Effector memory CD8-positive, alpha-beta T cell (primary cell): ENCODE results near the gene RPL14.
A peak's percentile ranks its signal among the peaks of the same experiment; 100 is the strongest.

ENCODE experiments used
- ATAC-seq: fragments of 150-1000 bp; cut with Tn5 transposase; replicated peaks from 2 replicates; pipeline ENCODE4 v1.10.0; 2021; ENCODE audit warnings: mild to moderate bottlenecking, moderate library complexity
- DNase-seq, 3 experiments: peaks; one replicate each; pipeline ENCODE4 v3.0.0; 2021
- H3K27ac Mint-ChIP-seq, 2 donors: one replicate each; pipeline ENCODE4 v1.8.0; 2022; ENCODE audit warnings: mild to moderate bottlenecking in 2 of 2, mixed read lengths in 2 of 2, moderate library complexity in 2 of 2
- H3K27me3 Mint-ChIP-seq, 2 donors: one replicate each; pipeline ENCODE4 v1.8.0; 2022; ENCODE audit warnings: mixed read lengths in 2 of 2
- H3K36me3 Mint-ChIP-seq: one replicate; pipeline ENCODE4 v1.8.0; 2022; ENCODE audit warnings: mild to moderate bottlenecking, moderate library complexity, mixed read lengths; ENCODE audit not compliant: insufficient read depth
- H3K4me1 Mint-ChIP-seq, 2 donors: one replicate each; pipeline ENCODE4 v1.8.0; 2022; ENCODE audit warnings: low read depth in 2 of 2, mixed read lengths in 2 of 2
- H3K4me3 Mint-ChIP-seq, 2 donors: one replicate each; pipeline ENCODE4 v1.8.0; 2022; ENCODE audit warnings: mild to moderate bottlenecking in 2 of 2, mixed read lengths in 2 of 2, moderate library complexity in 2 of 2
- H3K9me3 Mint-ChIP-seq, 2 donors: one replicate each; pipeline ENCODE4 v1.8.0; 2022; ENCODE audit warnings: mixed read lengths in 2 of 2

RPL14 gene

DNA sequence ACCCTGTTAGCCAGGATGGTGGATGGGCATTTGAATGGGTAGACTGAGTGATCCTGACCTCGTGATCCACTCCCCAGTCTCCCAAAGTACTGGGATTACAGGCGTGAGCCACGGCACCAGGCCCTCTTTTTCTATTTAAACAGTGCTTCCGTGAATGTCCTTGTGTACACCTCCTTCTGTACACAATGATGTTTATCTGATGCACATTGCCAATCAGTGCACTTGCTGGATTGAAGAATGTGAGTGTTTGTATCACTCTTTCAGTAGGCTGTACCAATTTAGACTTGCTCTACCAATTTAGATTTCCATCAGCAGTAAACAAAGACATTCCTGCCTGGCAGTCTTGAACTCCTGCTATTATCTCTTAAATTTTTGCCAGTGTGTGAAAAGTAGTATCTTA is 10.9 kb downstream of the RPL14 start:
- H3K27ac Mint-ChIP-seq, result no peak overlapping the region
- H3K9me3 Mint-ChIP-seq, result no peaks in the 10 kb centered on the region
- peaks cover 19% of the 10 kb centered on the region for H3K36me3 Mint-ChIP-seq
- peaks cover 11 to 12% of the 10 kb centered on the region in 2 donors for H3K4me1 Mint-ChIP-seq
- DNase-seq, result no peak
- ATAC-seq, result no peak
- no peak overlapping the region for H3K4me3 Mint-ChIP-seq
- no peaks in the 10 kb centered on the region for H3K27me3 Mint-ChIP-seq

DNA sequence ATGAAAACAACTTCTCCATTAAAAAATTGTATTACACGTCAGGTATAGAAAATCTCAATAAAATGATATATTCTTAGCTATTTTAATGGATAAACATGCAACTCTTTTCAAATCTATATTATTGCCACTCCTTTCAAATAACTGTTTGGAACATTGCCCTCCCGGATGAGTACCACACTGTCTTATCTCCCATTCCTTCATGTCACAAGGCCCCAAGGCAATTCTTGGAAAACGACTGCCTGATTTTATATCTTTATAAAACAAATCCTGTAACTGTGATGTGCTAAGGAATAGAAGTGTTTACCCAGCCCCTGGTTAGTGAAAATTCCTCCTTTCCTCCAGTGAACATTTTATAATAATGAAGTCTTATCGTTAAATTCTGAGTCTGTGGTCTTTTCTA is 13.6 kb downstream of the RPL14 start:
- Mint-ChIP-seq H3K4me1 (no peaks in the 10 kb centered on the region), H3K27ac (no peak overlapping the region)
- no peak for ATAC-seq

DNA sequence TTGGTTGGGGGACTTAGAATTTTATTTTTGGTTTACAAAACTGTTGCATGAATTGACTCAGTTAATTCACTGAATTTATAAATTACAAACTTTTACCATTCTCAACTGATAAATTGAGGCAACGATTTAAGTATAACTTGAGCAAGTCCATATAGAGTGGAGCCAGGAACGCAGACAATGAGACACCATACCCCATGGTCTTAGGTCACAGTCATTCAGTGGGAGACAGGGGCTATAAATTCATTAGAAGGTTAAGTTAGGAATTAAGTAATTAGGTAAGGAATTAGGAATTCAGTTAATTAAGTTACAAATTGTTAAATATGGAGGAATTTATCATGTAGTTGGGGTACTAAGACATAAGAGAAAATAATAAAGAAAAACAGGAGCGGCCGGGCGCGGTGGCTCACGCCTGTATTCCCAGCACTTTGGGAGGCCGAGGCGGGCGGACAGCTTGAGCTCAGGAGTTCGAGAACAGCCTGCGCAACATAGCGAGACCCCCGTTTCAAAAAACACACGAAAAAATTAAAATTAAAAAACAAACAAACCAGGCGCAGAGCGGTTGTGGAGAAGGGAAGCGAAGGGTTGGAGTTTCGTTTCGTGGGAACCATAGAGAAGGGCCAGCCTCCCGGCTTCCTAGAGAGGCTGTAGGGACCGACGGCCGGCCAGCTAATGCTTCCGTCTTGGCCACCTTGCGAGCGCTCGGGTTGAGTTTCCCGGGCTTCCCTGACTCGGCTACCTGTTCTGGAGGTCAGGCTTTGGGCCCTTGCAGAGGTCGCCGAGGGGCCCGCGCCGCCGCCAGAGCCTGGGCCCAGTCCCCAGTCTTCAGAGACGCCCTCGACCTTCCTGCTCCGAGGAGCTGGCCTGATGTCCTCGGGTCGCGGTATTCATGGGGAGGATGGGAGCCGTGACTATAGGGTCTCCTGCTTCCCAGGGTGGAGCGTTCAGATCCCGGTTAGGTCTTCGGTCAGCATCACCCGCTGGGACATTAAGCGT is 19.6 kb downstream of the RPL14 start, which contains the start of gene ZNF619:
Gene ZNF619, plus strand, starts transcription at position 645 of the 993 bp plus-strand sequence. CDS start 858 bp downstream, outside the sequence.
- peak; percentile 95 for ATAC-seq
- no peaks in the 10 kb centered on the region for H3K9me3 Mint-ChIP-seq

More for the DNA sequence above, 13.6 kb downstream of the RPL14 start:
- no peaks in the 10 kb centered on the region for H3K27me3 Mint-ChIP-seq
- H3K36me3 Mint-ChIP-seq, result peaks cover 3% of the 10 kb centered on the region
- H3K4me3 Mint-ChIP-seq, result no peak overlapping the region
- no peaks in the 10 kb centered on the region for H3K9me3 Mint-ChIP-seq
- DNase-seq, result no peak

GRCh38 chr3:40477666-40478065 is 20.5 kb downstream of the RPL14 start:
- no peak for DNase-seq

More for the DNA sequence above, 19.6 kb downstream of the RPL14 start, which contains the start of gene ZNF619:
- Mint-ChIP-seq H3K4me3 (peak within 1 kb of the TSS; percentile 93 to 96), H3K4me1 (peaks cover 16 to 28% of the 10 kb centered on the region in 2 donors), H3K36me3 (peaks cover 8% of the 10 kb centered on the region), H3K27ac (peak within 1 kb of the TSS; percentile 98 to 99), H3K27me3 (no peaks in the 10 kb centered on the region)
- DNase-seq, result peak; percentile 51 to 63 (median 60)

GRCh38 chr3:40487172-40487571 is 30.0 kb downstream of the RPL14 start:
- H3K9me3 Mint-ChIP-seq, result peaks cover 5 to 7% of the 10 kb centered on the region in 2 donors
- DNase-seq (no peak), ATAC-seq (no peak)
- no peak overlapping the region for H3K27ac Mint-ChIP-seq
- H3K4me1 Mint-ChIP-seq, result peaks cover 5 to 11% of the 10 kb centered on the region in 2 donors
- no peak overlapping the region for H3K4me3 Mint-ChIP-seq
- no peaks in the 10 kb centered on the region for H3K27me3 Mint-ChIP-seq
- peaks cover 8% of the 10 kb centered on the region for H3K36me3 Mint-ChIP-seq

More at GRCh38 chr3:40477666-40478065, 20.5 kb downstream of the RPL14 start:
- no peak for ATAC-seq
- Mint-ChIP-seq H3K36me3 (peaks cover 8% of the 10 kb centered on the region), H3K4me3 (peak overlapping the region; percentile 93 to 96), H3K4me1 (peaks cover 25 to 35% of the 10 kb centered on the region in 2 donors), H3K27me3 (no peaks in the 10 kb centered on the region), H3K9me3 (no peaks in the 10 kb centered on the region), H3K27ac (peak overlapping the region; percentile 98 to 99)

DNA sequence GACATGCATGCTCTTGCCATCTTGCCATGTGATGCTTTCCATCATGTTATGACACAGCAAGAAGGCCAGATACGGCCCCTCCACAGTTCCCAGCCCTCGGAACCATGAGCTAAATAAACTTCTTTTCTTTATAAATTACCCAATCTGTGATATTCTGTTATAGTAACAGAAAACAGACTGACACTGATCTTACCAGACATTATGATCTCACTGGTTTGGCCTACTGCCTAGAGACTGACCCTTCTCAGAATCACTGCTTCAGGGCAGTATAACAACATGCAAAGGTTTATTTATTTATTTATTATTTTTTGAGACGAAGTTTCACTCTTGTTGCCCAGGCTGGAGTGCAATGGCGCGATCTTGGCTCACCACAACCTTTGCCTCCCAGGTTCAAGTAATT is 33.8 kb downstream of the RPL14 start:
- DNase-seq, result no peak

GRCh38 chr3:40494698-40495097 is 37.6 kb downstream of the RPL14 start:
- Mint-ChIP-seq H3K36me3 (no peaks in the 10 kb centered on the region), H3K4me3 (no peak overlapping the region), H3K27ac (peak overlapping the region in 1 of 2 donors; percentile 51), H3K4me1 (no peaks in the 10 kb centered on the region), H3K9me3 (no peaks in the 10 kb centered on the region), H3K27me3 (no peaks in the 10 kb centered on the region)
- ATAC-seq (no peak), DNase-seq (no peak)

More for the DNA sequence above, 33.8 kb downstream of the RPL14 start:
- Mint-ChIP-seq H3K36me3 (peaks cover 5% of the 10 kb centered on the region), H3K4me1 (no peaks in the 10 kb centered on the region), H3K27me3 (no peaks in the 10 kb centered on the region), H3K27ac (no peak overlapping the region), H3K4me3 (no peak overlapping the region), H3K9me3 (peaks cover 5 to 7% of the 10 kb centered on the region in 2 donors)
- no peak for ATAC-seq

DNA sequence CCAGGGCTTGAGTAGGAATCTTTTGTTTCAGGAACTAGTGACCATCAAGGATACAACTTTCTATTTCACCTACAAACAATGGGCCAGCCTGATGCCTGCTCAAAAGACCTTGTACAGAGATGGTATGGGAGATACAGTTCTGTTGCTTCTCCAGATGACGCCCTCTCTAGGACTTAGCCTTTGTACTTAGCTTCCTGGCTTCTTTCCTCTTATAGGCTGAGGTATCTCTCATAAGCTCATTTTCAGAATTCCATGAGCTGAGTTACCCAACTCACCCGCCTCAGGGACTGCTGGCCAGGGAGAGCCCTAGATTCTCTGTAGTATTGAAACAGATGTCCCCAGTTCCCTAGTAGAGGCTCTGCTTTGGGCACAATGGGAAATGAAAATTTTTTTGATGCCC is 40.1 kb downstream of the RPL14 start:
- Mint-ChIP-seq H3K4me3 (no peak overlapping the region), H3K27me3 (no peaks in the 10 kb centered on the region), H3K4me1 (no peaks in the 10 kb centered on the region), H3K27ac (no peak overlapping the region), H3K36me3 (peaks cover 3% of the 10 kb centered on the region), H3K9me3 (no peaks in the 10 kb centered on the region)
- no peak for DNase-seq
- ATAC-seq, result no peak

- ATAC-seq (no peak), DNase-seq (no peak)
- peaks cover 3% of the 10 kb centered on the region for H3K36me3 Mint-ChIP-seq
- no peaks in the 10 kb centered on the region for H3K4me1 Mint-ChIP-seq
- H3K27ac Mint-ChIP-seq, result no peak overlapping the region
- H3K9me3 Mint-ChIP-seq, result no peaks in the 10 kb centered on the region
- H3K27me3 Mint-ChIP-seq, result no peaks in the 10 kb centered on the region
- H3K4me3 Mint-ChIP-seq, result no peak overlapping the region
Measured at GRCh38 chr3:40499952-40500351, 42.8 kb downstream of the RPL14 start.

- no peaks in the 10 kb centered on the region for H3K27me3 Mint-ChIP-seq
Measured at GRCh38 chr3:40502034-40502433, 44.9 kb downstream of the RPL14 start.

GRCh38 chr3:40504636-40505430 is 47.7 kb downstream of the RPL14 start:
- DNase-seq, result no peak
- Mint-ChIP-seq H3K4me3 (peak overlapping the region; percentile 86 to 87), H3K27me3 (no peaks in the 10 kb centered on the region), H3K9me3 (no peaks in the 10 kb centered on the region), H3K4me1 (peaks cover 7 to 10% of the 10 kb centered on the region in 2 donors), H3K27ac (peak overlapping the region in 1 of 2 donors; percentile 90), H3K36me3 (peaks cover 9% of the 10 kb centered on the region)
- ATAC-seq, result no peak

More at GRCh38 chr3:40502034-40502433, 44.9 kb downstream of the RPL14 start:
- peaks cover 7 to 8% of the 10 kb centered on the region in 2 donors for H3K4me1 Mint-ChIP-seq
- peaks cover 9% of the 10 kb centered on the region for H3K36me3 Mint-ChIP-seq
- no peak overlapping the region for H3K4me3 Mint-ChIP-seq
- H3K9me3 Mint-ChIP-seq, result no peaks in the 10 kb centered on the region
- no peak overlapping the region for H3K27ac Mint-ChIP-seq
- ATAC-seq, result no peak
- DNase-seq, result no peak

GRCh38 chr3:40505599-40506462 is 48.7 kb downstream of the RPL14 start, which contains the start of gene ZNF620:
ZNF620 (plus strand) TSS chr3:40506039; CDS start chr3:40506353, 314 bp downstream.
- ATAC-seq, result peak; percentile 79
- Mint-ChIP-seq H3K9me3 (no peaks in the 10 kb centered on the region), H3K36me3 (peaks cover 9% of the 10 kb centered on the region), H3K4me3 (peak within 1 kb of the TSS; percentile 86 to 87), H3K4me1 (peaks cover 7 to 10% of the 10 kb centered on the region in 2 donors), H3K27ac (peak within 1 kb of the TSS; percentile 90), H3K27me3 (no peaks in the 10 kb centered on the region)
- peak; percentile 13 to 20 (median 20) for DNase-seq
